Subcutaneous adipose tissue (tissue), 4 donors: ENCODE data around the gene CCL4. TPM values are rescaled to one million over a fixed set of nuclear protein-coding genes. Genes with fewer than 3 reads are reported as not detected.
"Not testable (repeated sequence)": the region's sequence is repeated elsewhere in the genome, so short reads cannot be mapped to it uniquely, and the experiment has no call there.

Source experiments
- CTCF ChIP-seq: fragments of 450-650 bp; IDR thresholded peaks from one replicate; pipeline ENCODE4 v1.5.1; 2016; ENCODE audit warnings: low read depth, mild to moderate bottlenecking, control low read depth, antibody characterized with exemption, moderate library complexity
- total RNA-seq, 4 donors: library from RNA; depleted of rRNA; stranded (reverse); fragments of >200 nt; gene quantifications; one replicate each; pipeline ENCODE4 v1.1.0, GENCODE V29; 2016

CCL4 gene
- total RNA-seq, result 1 to 10 TPM in 3 of 4 donors, not detected in 1; 2.2 to 4.2 (median 3.1) TPM

DNA sequence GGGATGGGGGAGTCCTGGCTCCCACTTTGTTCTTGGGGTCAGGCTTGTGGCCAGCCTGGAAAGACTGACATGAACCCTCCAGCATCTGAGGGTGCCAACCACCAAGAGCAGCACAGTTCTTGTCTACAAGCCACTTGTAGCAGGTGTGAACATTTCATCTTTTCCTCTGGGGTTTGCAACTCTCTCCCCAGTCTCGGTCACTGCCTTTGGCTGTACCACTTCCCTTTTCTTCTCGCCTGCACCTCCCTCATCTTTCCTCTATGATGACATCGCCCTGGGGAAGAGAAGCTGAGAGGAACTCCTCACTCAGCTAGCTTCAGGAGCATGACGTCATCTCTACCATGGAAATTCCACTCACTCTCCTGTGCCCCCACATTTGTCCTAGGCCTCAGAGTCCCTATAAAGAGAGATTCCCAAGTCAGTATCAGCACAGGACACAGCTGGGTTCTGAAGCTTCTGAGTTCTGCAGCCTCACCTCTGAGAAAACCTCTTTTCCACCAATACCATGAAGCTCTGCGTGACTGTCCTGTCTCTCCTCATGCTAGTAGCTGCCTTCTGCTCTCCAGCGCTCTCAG lies at the start of gene CCL4:
Gene CCL4 (plus strand): TSS at position 427 of the 575 bp plus-strand sequence. CDS start 79 bp downstream, at position 506.
- not testable (repeated sequence) for TF ChIP-seq CTCF

DNA sequence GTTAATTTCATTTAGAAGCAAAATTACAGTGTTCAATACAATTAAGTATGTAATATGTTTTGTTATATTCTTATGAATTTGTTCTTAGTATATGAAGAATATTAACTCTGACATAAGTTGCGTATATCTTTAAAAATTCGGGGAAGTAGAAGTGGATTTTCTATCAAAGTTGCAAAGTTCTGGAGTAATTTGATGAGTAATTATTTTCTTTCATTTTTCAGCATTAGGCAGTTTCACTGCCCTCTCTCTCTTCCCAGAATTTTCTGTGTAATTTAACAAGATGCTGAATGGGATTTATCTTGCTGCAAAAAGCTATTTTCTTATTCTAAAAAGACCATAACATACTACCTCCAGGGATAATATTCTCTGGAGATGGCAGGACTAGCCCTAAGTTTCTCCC lies 48.5 kb upstream of the CCL4 start:
- no peak for TF ChIP-seq CTCF

DNA sequence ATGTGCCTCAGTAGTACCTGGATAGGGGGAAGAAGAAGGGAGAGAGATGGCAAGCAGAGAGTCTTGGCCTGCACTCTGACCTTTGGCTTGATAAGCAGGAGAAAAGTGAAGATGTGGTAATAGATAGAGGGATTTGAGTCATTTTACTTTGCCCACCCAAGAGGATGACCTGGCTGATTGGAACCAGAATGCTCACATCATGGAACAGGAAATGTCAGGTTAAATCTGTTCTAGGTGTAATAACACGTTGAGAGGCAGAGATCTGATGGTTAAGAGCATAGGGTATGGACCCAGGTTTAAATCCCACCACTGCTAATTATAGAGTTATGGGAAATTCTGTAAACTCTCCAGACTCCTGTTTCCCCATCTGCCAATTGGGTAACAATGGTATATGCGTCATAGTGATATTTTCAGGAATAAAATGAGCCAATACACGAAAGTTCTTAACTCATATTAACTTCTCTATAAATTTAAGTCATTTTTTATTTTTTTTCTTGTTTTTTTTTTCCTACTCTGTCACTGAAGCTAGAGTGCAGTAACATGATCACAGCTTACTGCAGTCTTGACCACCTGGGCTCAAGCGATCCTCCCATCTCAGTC lies 47.6 kb upstream of the CCL4 start:
- no peak for TF ChIP-seq CTCF

GRCh38 chr17:36057911-36058310 lies 45.7 kb upstream of the CCL4 start:
- TF ChIP-seq CTCF, result no peak

GRCh38 chr17:36059406-36059805 lies 44.2 kb upstream of the CCL4 start:
- TF ChIP-seq CTCF, result no peak

DNA sequence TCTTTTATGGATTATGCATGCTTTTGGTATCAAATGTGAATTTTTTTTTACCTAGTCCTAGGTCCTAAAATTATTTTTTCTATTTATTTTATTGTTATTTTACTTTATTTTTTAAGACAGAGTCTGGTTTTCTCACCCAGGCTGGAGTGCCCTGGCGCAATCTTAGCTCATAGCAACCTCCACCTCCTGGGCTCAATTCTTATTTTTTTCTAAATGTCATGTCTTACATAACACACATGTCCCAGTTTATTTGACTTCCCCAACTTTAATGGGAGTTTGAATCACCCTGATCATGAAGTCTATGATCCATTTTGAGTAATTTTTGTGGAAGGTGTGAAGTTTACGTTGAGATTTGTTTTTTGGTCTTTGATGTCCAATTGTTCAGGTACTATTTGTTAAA lies 42.8 kb upstream of the CCL4 start:
- no peak for TF ChIP-seq CTCF

GRCh38 chr17:36063786-36064541 lies 39.7 kb upstream of the CCL4 start, which contains the start of gene CCL18:
CCL18 (plus strand) TSS chr17:36064272; CDS start chr17:36064343, 71 bp downstream.
- TF ChIP-seq CTCF, result no peak
